Activated CD4-positive, CD25-positive, alpha-beta regulatory T cell treated with anti-CD3 and anti-CD28 coated beads, Interleukin-2, amount 50 U/mL, for 72 hours (primary cell): ENCODE results near the gene CLEC16A.

Experiments used
- DNase-seq: peaks from one replicate; pipeline ENCODE4 v3.0.0; 2021

CLEC16A gene

GRCh38 chr16:11067266-11067665, 122.9 kb downstream of the CLEC16A start:
- DNase-seq = no peak

DNA sequence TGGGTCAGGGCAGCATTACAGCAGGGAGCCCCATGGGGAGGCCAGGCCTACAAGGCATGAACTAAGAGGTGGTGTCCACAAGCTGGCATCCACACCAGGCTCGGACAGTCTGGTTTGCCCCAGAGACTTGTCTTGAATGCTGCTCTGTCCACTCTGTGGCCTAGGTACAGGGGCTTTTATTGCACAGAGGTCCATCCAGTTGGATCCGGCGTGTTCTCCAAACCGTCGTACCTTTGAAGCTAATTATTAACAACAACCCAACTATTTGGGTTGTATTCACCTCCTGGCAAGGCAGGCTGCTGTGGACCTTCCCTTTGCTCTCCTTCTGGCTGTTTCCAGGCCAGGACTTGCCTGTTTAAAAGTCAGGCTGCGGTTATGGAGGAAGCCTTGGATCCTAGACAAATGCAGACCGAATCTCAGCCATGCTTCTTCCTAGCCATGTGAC, 123.4 kb downstream of the CLEC16A start:
- no peak for DNase-seq

DNA sequence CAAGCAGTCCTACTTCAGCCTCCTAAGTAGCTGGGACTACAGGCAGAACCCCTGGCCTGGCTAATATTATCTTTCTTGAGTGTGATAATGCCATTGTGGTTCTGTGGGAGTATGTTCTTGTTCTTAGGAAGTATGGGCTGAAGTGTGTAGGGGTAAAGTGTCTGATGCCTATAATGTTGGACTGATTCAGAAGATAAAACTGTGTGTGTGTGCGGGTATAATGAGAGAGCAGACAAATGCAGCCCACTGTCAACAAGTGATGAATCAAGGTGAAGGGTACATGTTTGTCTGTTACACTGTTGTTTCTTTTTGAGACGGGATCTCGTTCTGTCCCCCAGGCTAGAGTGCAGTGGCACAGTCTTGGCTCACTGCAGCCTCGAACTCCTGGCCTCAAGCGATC, 127.5 kb downstream of the CLEC16A start:
- no peak for DNase-seq

DNA sequence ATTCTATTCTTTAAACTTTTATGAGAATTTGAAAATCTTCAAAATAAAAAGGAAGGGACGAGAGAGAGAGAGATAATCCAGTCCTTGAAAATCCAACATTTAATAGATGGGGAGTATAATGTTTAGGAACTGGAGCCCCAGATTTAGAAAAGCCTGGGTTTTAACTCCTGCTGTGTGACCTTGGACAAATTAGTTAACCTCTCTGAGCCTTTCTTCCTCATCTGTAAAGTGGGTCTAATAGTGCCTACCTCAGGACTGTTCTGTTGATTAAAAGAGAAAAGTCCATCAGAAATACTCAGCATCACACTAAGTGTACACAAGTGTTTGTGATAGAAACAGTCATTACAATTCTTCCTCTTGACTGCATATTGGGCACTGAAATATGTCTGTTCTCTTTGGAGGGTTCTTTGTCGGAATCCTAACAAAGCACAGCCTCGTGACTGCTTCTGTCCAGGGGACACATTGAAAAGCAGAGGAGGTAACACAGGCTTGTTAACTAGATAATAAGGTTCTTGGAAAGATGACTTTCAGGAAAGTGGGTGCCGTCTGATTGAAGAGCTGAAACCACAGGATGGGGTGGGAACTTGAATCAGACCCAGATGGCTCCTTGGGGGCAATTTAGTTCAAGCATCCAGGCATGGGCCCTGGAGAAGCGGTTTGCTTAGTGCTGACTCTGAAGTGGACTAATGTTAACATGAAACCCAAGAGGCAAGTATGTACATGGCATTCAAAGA, 128.2 kb downstream of the CLEC16A start:
- DNase-seq = no peak

DNA sequence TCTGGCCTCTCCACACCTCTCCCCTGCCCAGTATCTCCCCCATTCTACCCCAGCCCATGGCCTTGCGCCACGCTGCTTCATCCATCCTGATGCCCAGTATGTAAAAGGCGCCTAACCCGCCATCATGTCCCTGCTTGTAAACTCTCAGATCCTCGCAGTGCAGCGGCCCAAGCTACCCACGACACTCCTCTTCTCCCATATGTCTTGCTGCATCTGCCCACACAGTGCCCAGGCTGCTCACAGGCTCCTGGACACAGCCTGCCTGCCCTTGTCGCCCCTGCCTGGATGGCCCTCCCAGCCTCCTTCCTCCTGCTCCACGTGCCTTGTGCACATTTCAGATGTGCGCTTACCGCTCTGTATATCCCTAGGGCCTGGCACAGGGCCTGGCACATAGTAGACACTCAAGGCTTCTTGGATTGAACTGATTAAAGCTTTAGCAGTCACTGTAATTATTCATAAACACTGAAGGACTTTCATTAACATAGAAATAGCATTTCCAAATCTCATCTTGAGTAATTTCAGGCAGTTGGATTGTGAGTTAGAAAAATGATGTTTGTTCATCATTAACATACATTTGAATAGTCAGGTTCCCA, 129.1 kb downstream of the CLEC16A start:
- DNase-seq = no peak

GRCh38 chr16:11074131-11074530, 129.8 kb downstream of the CLEC16A start:
- DNase-seq = no peak

GRCh38 chr16:11075163-11075562, 130.8 kb downstream of the CLEC16A start:
- DNase-seq = no peak

DNA sequence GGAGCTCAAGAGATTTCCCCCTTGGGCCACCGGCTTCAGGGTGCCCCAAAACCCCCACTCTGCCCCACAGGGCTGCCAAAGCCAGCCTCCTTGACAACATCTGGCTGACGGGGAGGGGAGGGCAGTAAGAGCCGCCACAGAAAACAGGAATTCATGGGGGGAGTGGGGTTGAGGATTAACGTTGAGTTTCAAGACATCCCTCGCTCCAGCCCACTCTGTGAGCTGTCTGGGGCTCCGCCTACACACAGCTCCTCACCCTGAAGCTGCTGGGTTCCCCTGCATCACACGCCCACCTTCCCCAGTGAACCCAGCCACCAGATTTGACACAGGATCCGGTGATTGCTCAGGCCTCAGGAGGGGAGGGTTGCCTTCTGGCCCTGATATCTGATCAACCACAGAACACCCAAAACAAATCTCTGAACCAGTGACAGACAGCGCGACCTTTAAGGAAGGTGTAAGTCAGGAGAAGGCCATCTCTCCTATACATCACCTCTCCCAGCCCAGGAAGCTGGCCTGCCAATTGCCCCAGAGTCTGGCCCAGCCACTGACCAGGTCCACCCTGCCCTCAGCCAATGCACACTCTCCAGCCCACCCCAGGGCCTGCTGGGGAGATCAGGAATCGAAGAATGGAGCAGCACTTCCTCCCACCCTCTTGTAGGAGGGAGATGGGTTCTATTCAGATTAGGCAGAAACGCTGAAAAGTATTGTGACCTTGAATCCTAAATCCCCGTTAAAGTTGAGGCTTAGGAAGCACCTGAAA, 132.1 kb downstream of the CLEC16A start:
- DNase-seq = peak; percentile 67

DNA sequence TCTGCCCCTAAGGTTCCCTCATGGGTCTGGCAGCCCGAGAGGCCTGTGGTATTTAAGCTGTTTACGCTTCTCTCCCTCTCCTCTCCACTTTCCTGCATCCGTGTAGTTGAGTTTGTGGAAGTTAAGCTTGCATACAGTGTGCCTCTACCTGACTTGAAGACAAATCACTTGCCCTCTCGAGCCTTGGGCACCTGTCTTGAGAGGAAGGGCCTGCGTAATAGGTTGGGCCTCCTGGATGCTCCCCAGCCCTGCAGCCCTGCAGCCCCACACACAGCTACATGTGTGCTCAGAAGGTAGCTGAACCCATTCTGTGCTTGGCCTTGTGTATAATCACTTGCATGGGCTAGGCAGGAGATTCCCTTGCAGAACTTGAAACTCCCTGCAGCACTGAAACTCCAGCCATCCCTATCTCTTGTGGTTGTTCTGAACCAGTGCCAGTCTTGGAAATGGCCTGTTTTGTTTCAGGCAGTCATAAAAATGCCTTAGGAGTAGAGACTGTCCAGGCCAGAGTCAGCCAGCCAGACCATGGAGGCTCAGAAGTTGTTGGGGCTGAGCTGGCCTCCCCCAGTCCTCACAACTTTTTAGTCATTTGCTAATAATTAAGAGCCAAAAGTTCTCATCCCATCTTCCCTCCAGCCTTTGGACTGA, 134.6 kb downstream of the CLEC16A start:
- no peak for DNase-seq

DNA sequence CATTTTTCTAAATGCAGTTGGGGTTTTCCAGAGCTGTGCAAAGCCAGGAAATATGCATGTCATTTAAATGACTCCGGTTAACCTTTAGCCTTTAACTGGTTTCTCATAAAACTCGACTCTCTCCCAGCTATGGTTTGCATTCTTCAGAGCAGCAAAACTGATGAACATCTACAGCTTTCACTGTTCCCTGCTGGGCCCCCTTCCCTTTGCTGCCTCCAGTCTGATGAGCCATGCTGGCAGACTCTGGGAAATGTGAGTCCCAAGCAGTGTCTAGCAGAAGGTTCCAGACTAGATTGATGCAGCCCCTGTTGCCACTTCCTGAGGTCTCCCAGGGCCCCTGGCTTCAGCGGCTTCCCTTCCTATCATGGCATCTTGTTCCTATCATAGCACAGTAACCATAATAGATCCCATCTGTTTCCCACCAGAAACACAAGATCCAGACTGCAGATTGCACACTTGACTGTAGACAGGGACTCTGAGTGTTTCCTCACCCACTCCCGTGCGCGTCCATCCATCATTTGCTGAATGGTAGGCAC, 135.4 kb downstream of the CLEC16A start:
- DNase-seq = no peak

- no peak for DNase-seq
Observed at GRCh38 chr16:11080327-11080967, 136.1 kb downstream of the CLEC16A start.

- no peak for DNase-seq
Observed at GRCh38 chr16:11080999-11081630, 136.8 kb downstream of the CLEC16A start.

- DNase-seq = no peak
Observed at GRCh38 chr16:11082108-11082859, 137.9 kb downstream of the CLEC16A start.

DNA sequence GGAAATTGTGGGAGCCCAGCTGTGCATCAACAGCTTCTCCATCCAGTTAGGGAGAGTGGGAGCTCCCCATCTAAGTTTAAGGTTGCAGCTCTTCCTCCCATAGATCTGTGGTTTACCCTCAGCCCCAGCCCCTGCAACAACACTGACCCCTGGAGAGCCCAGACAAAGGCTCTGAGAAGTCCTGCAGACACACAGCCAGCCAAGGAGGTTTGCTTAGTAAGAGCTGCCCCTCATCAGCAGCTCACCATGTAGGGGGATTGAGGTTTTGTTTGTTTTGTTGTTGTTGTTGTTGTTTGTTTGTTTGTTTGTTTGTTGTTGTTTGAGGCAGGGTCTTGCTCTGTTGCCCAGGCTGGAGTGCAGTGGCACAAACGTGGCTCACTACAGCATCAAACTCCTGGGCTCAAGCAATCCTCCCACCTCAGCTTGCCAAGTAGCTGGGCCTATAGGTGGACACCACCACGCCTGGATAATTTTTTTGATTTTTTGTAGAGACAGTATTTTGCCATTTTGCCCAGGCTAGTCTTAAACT, 138.6 kb downstream of the CLEC16A start:
- DNase-seq = no peak

GRCh38 chr16:11084484-11084875, 140.1 kb downstream of the CLEC16A start:
- no peak for DNase-seq

DNA sequence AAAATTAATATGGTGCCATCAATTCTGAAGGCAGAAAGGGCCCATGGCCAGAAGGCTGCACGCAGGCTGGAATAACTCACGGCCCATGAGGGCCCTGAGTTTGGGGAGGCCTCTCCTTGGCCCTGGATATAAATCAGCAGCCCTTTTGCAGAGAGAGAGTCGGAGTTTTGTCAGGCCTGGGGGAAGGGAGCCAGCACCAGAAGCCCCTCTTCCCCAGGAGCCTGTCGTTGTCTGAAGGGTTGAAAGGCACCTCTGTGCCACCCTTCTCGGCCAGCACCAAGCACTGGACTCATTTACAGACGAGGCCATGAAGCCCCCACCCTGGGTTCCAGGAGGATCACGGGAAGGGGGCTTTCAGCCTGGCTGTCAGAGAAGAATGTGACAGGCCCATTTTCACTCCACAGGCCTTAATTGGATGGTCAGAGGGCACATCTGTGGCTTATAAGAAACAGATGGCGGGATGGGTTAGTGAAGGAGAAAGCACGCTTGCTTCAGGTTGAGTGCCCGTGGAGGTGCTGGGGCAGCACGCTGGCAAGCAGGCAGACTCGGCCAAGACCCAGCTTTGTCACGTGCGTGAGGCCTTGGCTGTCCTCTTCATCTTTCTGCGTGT, 140.6 kb downstream of the CLEC16A start:
- no peak for DNase-seq

- DNase-seq = no peak
Observed at GRCh38 chr16:11085916-11086315, 141.6 kb downstream of the CLEC16A start.

DNA sequence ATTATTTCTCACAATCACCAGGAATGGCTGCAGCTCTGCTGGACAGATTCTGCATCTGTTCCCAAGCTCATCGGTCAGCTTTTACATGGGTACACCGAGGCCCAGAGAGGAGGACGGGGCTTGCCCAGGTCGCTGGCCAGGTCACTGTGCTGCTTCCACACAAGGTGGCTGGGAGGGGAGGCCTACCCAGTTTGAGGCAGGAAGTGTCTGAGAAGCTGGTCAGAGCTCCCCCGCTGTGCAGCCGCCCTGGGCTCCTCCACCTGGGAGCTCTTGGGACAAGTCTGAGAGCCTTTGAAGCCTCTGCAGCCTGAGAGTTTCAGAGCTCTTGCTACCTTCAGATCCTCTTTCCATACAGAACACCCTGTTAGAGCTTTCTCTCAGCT, 143.3 kb downstream of the CLEC16A start:
- no peak for DNase-seq

DNA sequence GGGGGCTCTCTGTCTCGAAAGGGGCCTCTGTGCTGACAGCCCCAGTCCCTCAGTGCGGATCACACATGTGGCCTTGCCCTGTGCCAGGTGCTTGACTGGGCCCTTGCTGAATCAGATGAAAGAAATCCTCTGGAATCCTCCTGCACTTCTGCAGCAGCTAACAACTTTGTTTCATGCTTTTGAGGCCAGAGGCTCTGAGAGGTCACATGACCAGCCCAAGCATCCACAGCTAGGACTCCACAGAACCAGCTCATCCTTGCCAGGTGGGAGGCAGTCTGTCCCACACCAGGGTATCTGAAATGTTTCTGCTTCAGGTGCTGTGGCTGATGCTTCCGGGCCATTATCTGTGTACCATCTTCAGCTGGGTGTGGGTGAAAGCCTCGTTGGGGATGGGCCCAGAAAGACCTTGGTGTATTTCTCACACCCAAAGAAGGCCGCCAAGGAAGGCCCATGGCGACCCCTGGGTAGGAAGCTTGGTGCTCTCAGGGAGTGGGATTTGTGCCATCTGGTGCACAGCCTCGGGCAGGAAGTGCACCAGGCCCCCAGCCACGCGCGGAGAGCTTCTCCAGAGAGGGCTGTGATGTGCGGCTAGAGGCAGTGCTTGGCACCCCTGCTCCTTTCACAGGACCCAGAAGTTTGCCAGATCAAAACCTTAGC, 143.8 kb downstream of the CLEC16A start:
- peak; percentile 36 for DNase-seq

- peak; percentile 29 for DNase-seq
Observed at GRCh38 chr16:11088831-11089230, 144.5 kb downstream of the CLEC16A start.
